Stimulated activated CD4-positive, alpha-beta T cell treated with anti-CD3 and anti-CD28 coated beads, TNF-alpha, amount 100 ng/mL, for 4 hours (primary cell): Measurements from ENCODE around the gene AEBP1.

Source experiments
- DNase-seq, 3 experiments: peaks; one replicate each; pipeline ENCODE4 v3.0.0-alpha.2; 2020; ENCODE audit warnings: low read depth in 3 of 3

Gene AEBP1

GRCh38 chr7:44084701-44085100 lies 19.4 kb upstream of the AEBP1 start:
- DNase-seq = no peak

GRCh38 chr7:44085546-44085945 lies 18.6 kb upstream of the AEBP1 start:
- DNase-seq = no peak

DNA sequence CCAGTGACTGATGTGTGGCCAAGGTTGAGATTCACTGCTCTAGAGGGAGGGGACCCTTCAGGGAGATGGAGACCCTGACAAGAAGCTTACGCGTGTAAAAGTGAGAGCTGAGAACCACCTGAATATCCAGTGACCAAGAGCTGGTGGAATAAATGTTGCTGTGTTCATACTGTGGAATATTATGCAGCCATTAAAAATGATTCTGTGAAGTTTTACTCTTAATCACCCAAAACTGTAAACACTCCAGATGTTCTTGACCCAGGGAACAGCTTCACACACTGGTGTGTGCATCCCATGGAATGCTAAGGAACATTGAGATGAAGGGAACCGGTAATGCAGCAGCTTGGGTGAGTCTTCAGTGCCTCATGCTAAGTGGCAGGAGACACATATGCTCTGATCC lies 17.5 kb upstream of the AEBP1 start:
- no peak for DNase-seq

DNA sequence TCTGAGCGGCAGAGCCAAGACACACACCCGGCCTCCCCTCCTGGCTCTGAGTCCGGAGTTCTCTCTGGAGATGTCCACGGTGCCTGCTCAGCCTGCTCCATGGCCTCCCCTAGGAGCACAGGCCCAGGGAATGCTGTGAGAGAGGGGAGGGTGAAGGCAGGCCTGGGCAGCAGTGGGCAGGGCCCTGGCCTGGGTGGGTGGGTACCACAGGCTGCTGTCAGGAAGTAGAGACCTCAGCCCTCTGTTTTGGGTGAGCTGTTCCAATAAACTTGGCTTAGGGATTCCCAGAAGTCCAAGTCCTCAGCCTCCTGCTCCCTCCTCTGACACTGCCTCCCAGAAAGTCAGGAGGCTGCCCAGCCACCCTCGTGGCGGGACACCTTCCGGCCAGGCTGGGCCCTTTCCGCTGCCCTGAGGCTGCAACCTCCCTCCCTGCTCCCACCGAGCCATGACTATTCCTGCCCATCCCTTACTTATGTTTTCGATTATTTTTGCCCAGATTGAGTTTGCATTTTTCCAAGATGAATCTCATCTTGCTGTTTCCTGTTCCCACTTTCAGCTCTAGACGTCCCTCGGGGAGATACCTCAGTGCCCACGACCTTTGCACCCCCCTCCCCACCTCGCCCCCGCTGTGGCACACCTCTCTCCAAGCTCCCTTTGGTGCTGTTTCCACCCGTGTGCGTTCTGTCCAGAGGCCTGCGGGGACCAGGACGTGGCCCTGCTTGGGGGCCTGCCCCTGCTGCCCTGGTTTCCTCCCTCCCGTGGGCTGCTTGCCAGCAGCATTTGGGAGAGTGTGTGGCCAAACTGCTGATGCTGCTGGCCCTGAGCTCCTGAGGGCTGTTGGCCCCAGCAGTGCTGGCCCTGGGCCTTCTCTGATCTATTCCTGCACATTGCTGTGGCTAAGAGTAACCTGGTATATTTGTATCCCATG lies 16.0 kb upstream of the AEBP1 start:
- no peak for DNase-seq

DNA sequence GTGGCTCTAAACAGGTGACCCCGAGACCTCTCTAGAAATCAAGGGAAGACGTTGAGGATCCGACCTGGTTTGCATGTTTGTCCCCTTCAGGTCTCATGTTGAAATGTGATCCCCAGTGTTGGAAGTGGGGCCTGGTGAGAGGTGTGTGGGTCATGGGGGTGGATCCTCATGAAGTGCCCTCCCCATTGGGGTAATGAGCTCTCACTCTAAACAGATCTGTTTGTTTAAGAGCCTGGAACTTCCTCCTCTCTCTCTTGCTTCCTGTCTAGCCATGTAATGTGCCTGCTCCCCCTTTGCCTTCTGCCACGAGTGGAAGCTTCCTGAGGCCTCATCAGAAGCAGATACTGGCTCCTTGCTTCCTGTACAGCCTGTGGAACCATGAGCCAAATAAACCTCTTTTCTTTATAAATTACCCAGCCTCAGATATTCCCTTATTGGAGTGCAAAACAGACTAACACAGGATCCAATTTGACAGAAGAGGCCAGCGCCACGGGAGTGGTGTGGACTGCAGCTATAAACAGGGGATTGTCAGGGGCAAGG lies 11.0 kb upstream of the AEBP1 start:
- no peak for DNase-seq

DNA sequence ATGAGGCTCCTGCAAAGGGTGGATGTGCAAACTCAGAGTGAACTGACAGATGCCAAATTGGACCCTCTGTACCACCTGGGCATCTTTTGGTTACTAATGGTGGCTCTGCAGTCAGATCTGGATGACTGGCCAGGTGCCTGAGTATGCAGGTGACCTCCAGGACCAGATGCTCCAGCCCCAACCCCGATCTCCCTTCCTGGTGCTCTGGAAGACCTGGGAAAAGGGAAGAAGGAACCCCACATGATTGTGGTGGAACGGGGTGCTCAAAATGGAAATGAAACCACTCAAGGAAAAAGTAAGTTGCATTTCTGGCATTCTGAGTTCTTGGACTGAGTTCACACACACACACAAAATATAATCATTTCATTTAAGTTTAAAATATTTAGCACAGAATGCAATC lies 9.8 kb upstream of the AEBP1 start:
- DNase-seq = no peak

DNA sequence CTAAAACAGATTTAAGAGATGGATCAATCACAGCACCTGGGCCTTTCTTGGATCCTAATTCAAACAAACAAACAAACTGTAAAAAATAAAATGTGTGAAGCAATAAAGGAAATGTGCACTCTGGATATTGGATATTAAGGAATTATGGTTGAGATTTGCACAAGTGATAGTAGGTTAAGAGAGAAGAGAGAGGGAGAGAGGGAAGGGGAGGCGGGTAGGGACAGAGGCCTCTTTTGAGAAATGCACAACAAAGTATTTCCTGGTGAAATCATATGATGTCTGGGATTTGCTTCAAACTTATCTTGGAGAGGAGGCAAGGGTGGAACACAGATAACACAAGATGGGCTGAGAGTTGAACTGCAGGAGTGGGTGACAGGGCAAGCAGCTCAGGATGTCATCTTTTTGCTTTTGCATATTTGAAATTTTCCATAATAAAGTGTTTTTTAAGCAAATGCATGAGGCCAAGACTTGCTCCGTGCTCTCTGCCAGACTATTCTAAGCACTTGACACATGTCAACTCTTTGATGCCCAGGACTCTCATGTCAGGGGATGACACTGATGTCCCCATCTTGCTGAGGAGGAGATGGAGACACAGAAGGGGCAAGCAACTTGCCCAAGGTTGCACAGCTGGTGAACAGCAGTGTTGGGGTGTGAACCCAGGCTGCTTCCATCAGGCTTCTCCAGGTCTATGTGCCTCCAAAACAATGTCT lies 9.1 kb upstream of the AEBP1 start:
- no peak for DNase-seq

DNA sequence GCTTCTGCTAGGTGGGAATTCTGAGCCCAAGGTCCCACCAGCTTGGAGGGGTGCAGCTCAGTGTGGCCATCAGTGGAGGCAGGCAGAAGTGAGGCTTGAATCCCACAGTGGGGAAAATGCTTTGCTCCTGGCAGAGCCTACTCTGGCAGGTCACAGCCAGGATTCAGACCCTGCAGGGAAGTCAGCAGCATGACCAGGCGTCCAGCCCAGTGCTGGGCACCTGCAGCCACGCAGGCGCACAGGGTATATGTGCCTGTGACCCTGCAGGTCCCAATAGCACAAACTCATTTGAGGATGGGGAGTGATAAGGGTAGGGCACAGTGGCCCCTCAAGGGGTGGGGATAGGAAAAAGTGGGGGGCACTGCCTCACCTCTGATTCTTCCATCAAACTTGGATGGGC lies 8.4 kb upstream of the AEBP1 start:
- no peak for DNase-seq

DNA sequence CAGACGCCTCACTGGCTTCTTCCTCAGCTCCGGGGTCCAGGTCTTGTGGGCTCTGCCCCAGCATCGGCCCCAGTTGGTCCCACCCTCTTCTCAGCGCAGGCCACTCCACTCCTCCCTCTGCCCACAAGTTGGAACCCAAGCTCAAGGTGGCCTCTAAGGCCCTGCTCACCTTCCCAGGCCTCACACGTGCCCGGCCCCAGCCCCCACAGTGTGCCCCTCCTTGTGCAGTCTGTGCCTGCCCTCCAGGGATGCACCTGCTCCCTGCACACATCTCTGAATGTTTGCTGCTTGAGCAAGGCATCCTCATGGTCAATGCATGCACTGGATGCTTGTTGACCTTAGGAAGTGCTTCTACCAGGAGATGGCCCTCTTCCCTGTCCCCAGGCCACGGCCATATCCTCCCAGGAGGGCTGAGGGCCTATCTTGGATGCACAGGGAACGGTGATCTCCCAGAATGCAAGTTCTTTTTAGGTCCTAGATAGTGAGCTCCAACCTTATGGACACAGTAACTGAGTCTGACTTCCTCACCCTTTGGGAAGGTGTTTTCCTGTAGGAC lies 7.7 kb upstream of the AEBP1 start:
- no peak for DNase-seq

GRCh38 chr7:44097064-44097932 lies 6.8 kb upstream of the AEBP1 start:
- no peak for DNase-seq

- DNase-seq = no peak
Observed at GRCh38 chr7:44098092-44099068, 5.8 kb upstream of the AEBP1 start.

DNA sequence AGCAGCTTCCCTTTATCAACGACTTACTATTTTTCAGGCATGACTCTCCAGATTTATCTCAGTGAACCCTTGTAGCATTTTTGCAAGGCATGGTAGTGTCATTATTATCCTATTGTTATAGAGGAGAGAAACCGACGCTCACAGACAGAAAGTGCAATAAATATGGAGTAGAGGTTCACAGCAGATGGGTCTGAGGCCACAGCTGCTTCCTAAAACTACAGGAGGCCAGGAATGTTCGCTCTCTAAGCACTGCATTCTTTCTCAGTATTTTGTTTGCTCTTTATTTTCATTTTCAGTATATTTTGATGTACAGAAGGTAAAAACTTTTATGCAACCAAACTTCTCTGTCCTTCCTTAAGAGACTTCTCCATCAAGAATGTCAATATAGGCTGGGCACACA lies 4.5 kb upstream of the AEBP1 start:
- DNase-seq = no peak

- DNase-seq = no peak
Observed at GRCh38 chr7:44100458-44101302, 3.5 kb upstream of the AEBP1 start.

GRCh38 chr7:44101303-44101965 lies 2.7 kb upstream of the AEBP1 start:
- DNase-seq = no peak

- no peak for DNase-seq
Observed at GRCh38 chr7:44101966-44102845, 1.9 kb upstream of the AEBP1 start.

DNA sequence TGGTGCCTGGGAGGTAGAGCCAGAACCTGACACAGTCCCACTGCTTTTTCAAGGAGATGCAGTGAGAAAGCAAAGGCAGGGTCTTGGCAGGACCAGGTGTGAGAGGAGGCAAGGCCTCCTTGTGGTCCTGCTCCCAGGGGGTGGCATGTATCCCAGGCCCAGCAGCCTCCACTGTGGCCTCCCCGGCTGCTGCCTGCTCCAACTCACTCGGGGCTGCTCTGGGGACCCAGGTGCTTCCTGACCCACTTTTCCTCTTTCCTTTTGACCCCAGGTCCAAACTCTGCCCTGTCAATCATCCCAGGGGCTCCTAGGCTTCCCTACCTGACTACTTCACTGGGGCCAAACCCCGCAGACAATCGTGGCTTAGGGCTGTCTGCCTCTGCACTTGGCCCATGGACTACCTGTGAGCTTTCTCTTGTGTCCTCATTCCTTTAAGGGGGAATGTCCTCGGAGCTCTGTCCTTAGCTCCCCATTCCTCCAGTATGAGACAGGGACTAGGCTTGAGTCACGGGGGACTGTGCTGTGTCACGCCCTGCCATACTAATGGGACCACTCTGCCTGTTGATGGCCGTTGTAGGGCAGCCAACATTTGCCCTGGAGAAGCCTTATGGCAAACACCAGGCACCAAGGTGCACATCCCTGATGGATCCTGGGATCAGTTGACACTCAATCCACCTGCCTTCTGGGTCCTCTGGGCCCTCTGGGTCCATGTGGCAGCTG lies 1.1 kb upstream of the AEBP1 start:
- no peak for DNase-seq

GRCh38 chr7:44103566-44103922 lies 601 bp upstream of the AEBP1 start:
- DNase-seq = no peak
